GM23338 (cell line): ENCODE measurements around the gene SIAH1. TPM values are rescaled to one million over a fixed set of nuclear protein-coding genes. Genes with fewer than 3 reads are reported as not detected.

Source experiments
- ATAC-seq: fragments of 200-7000 bp; cut with Tn5 transposase; 3 replicates; pipeline ENCODE4 v1.9.1; 2020
- DNase-seq: peaks from one replicate; pipeline ENCODE4 v3.0.0-alpha.2; 2015; ENCODE audit warnings: low spot score
- H2AFZ ChIP-seq: fragments of 200-600 bp; sonication (generic); 2 replicates; pipeline ENCODE4 v1.8.0; 2016; ENCODE audit warnings: antibody characterized with exemption, mild to moderate bottlenecking, moderate library complexity
- H3F3A ChIP-seq: fragments of 200-600 bp; sonication (generic); replicated peaks from 2 replicates; pipeline ENCODE4 v1.8.0; 2017; ENCODE audit warnings: antibody characterized with exemption, mixed run types, low read depth
- H3K27ac ChIP-seq: fragments of 200-600 bp; sonication (generic); 2 replicates; pipeline ENCODE4 v1.6.1; 2016; ENCODE audit warnings: low read depth
- H3K27me3 ChIP-seq: fragments of 200-600 bp; sonication (generic); 2 replicates; pipeline ENCODE4 v1.8.0; 2016; ENCODE audit warnings: mild to moderate bottlenecking, mixed run types, moderate library complexity; ENCODE audit not compliant: insufficient read depth
- H3K36me3 ChIP-seq: fragments of 200-600 bp; sonication (generic); 2 replicates; pipeline ENCODE4 v1.8.0; 2016; ENCODE audit warnings: mild to moderate bottlenecking; ENCODE audit not compliant: insufficient read depth
- H3K4me1 ChIP-seq: fragments of 200-600 bp; sonication (generic); 2 replicates; pipeline ENCODE4 v1.8.0; 2016; ENCODE audit warnings: mild to moderate bottlenecking, moderate library complexity; ENCODE audit not compliant: insufficient read depth
- H3K4me2 ChIP-seq: fragments of 200-600 bp; sonication (generic); 2 replicates; pipeline ENCODE4 v1.7.1; 2017; ENCODE audit warnings: mixed run types
- H3K4me3 ChIP-seq: fragments of 200-600 bp; sonication (generic); 2 replicates; pipeline ENCODE4 v1.6.1; 2016; ENCODE audit warnings: mixed run types
- H3K79me2 ChIP-seq: fragments of 200-600 bp; sonication (generic); replicated peaks from 2 replicates; pipeline ENCODE4 v1.8.0; 2017; ENCODE audit warnings: mild to moderate bottlenecking; ENCODE audit not compliant: insufficient read depth
- H3K9me2 ChIP-seq: fragments of 200-600 bp; sonication (generic); 2 replicates; pipeline ENCODE4 v1.8.0; 2017; ENCODE audit not compliant: insufficient read depth
- H4K20me1 ChIP-seq: fragments of 200-600 bp; sonication (generic); replicated peaks from 2 replicates; pipeline ENCODE4 v1.8.0; 2017; ENCODE audit warnings: mild to moderate bottlenecking; ENCODE audit not compliant: insufficient read depth
- H3K27ac Mint-ChIP-seq: 2 replicates; pipeline ENCODE4 v1.8.0; 2020; ENCODE audit warnings: inconsistent platforms, mild to moderate bottlenecking, moderate library complexity, mixed read lengths
- H3K27me3 Mint-ChIP-seq: 3 replicates; pipeline ENCODE4 v1.8.0; 2022; ENCODE audit warnings: low read depth, mild to moderate bottlenecking, moderate library complexity, mixed read lengths, inconsistent platforms; ENCODE audit not compliant: insufficient read depth, poor library complexity
- H3K36me3 Mint-ChIP-seq: 3 replicates; pipeline ENCODE4 v1.8.0; 2021; ENCODE audit warnings: low read depth, mild to moderate bottlenecking, inconsistent platforms, moderate library complexity, mixed read lengths
- H3K4me1 Mint-ChIP-seq: 3 replicates; pipeline ENCODE4 v1.8.0; 2020; ENCODE audit warnings: mild to moderate bottlenecking, inconsistent platforms, mixed read lengths
- H3K4me3 Mint-ChIP-seq: 3 replicates; pipeline ENCODE4 v1.8.0; 2021; ENCODE audit warnings: moderate library complexity, mild to moderate bottlenecking, inconsistent platforms, mixed read lengths
- H3K9me3 Mint-ChIP-seq: 3 replicates; pipeline ENCODE4 v1.8.0; 2020; ENCODE audit warnings: moderate library complexity, mild to moderate bottlenecking, inconsistent platforms, mixed read lengths
- CREB1 ChIP-seq: fragments of 250-450 bp; sonication (Bioruptor Pico); IDR thresholded peaks from 2 replicates; pipeline ENCODE4 v1.5.0; 2020; ENCODE audit warnings: low read depth, mild to moderate bottlenecking, moderate library complexity
- ETS1 ChIP-seq: IDR thresholded peaks from 2 replicates; pipeline ENCODE4 v1.6.1; 2016; ENCODE audit warnings: antibody characterized with exemption
- EZH2 ChIP-seq: fragments of 200-600 bp; sonication (generic); IDR thresholded peaks from one replicate; pipeline ENCODE4 v1.8.0; 2017; ENCODE audit warnings: antibody characterized with exemption, mild to moderate bottlenecking, low read depth; ENCODE audit not compliant: unreplicated experiment
- EZH2phosphoT487 ChIP-seq: fragments of 200-600 bp; sonication (generic); IDR thresholded peaks from one replicate; pipeline ENCODE4 v1.8.1; 2018; ENCODE audit warnings: antibody characterized with exemption; ENCODE audit not compliant: unreplicated experiment
- JUNB ChIP-seq: IDR thresholded peaks from one replicate; pipeline ENCODE4 v1.6.1; 2016; ENCODE audit warnings: antibody characterized with exemption; ENCODE audit not compliant: unreplicated experiment
- NANOG ChIP-seq: IDR thresholded peaks from 2 replicates; pipeline ENCODE4 v1.6.1; 2016; ENCODE audit warnings: antibody characterized with exemption, borderline replicate concordance
- POLR2AphosphoS5 ChIP-seq: IDR thresholded peaks from 2 replicates; pipeline ENCODE4 v1.6.1; 2016; ENCODE audit warnings: antibody characterized with exemption, low read depth
- REST ChIP-seq: IDR thresholded peaks from one replicate; pipeline ENCODE4 v1.6.1; 2018; ENCODE audit warnings: antibody characterized with exemption; ENCODE audit not compliant: unreplicated experiment
- STAT1 ChIP-seq: IDR thresholded peaks from one replicate; pipeline ENCODE4 v1.6.1; 2016; ENCODE audit warnings: antibody characterized with exemption; ENCODE audit not compliant: unreplicated experiment
- ZNF114 ChIP-seq: fragments of 250-450 bp; sonication (Bioruptor Pico); IDR thresholded peaks from 2 replicates; pipeline ENCODE4 v1.5.0; 2020; ENCODE audit warnings: mild to moderate bottlenecking, moderate library complexity
- ZNF331 ChIP-seq: fragments of 250-450 bp; sonication (Bioruptor Pico); IDR thresholded peaks from 2 replicates; pipeline ENCODE4 v1.5.0; 2020; ENCODE audit warnings: low read depth, mild to moderate bottlenecking, moderate library complexity
- polyA plus RNA-seq: library from polyadenylated mRNA; unstranded; fragments of >200 nt; fragmentation: Nextera tagmentation; extraction: Ambion mirVana; gene quantifications from 2 replicates; pipeline ENCODE4 v1.2.1, GENCODE V29; 2016
- total RNA-seq: library from RNA; depleted of rRNA; stranded (reverse); fragments of >200 nt; shearing (Covaris generic); gene quantifications from 2 replicates; pipeline ENCODE4 v1.2.3, GENCODE V29; 2014
- TF ChIP-seq, protein P1 (sequence below), 2 experiments: fragments of 200-600 bp in 1 of 2; sonication (generic) in 1 of 2; conservative IDR thresholded peaks; 2 replicates each; pipeline versions ENCODE4 v1.5.1 to v1.6.1; 2016 to 2017; ENCODE audit warnings: antibody characterized with exemption in 2 of 2, low read depth in 2 of 2, mild to moderate bottlenecking in 2 of 2, moderate library complexity in 1 of 2

SIAH1 gene
- total and polyA plus RNA-seq, 2 experiments from 2014 or later: 42.0 to 52.7 TPM

DNA sequence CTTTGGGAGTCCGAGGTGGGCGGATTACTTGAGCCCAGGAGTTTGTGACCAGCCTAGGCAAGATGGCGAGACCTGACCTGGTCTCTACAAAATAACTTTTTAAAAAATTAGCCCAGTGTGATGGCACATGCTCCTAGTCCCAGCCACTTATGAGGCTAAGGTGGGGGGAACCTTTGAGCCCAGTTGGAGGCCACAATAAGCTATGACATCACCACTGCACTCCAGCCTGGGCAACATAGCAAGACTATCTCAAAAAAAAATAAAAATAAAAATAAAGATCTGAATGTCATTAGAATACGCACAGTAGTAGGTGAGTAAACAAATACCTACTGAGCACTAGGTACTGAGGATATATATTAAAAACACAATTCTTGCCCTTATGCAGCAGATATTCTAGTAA is 3.1 kb downstream of the SIAH1 start:
- Mint-ChIP-seq H3K36me3 (peaks cover 3% of the 10 kb centered on the region; the same call in 2 of the 3 replicates), H3K27ac (no peak overlapping the region), H3K4me3 (peak overlapping the region; percentile 49; the same call in 2 of the 3 replicates), H3K27me3 (peaks cover 5% of the 10 kb centered on the region), H3K4me1 (peaks cover 49% of the 10 kb centered on the region), H3K9me3 (no peaks in the 10 kb centered on the region)
- H2AFZ ChIP-seq: no peak overlapping the region
- H3K4me3 ChIP-seq: no peak overlapping the region
- peaks cover 25% of the 10 kb centered on the region for H4K20me1 ChIP-seq
- no peaks in the 10 kb centered on the region for H3K36me3 ChIP-seq
- peak overlapping the region; percentile 90 for H3K4me2 ChIP-seq
- H3K27me3 ChIP-seq: no peaks in the 10 kb centered on the region
- peaks cover 15% of the 10 kb centered on the region for H3F3A ChIP-seq
- TF ChIP-seq EZH2 (no peak), NANOG (no peak), CREB1 (CRISPR knock-in tag) (no peak), EZH2phosphoT487 (no peak), POLR2AphosphoS5 (no peak), JUNB (no peak), STAT1 (no peak), ZNF331 (CRISPR knock-in tag) (no peak)
- ATAC-seq: no peak
- H3K4me1 ChIP-seq: peaks cover 58% of the 10 kb centered on the region
- no peaks in the 10 kb centered on the region for H3K9me2 ChIP-seq
- no peak overlapping the region for H3K27ac ChIP-seq
- DNase-seq: no peak
- peaks cover 73% of the 10 kb centered on the region for H3K79me2 ChIP-seq

DNA sequence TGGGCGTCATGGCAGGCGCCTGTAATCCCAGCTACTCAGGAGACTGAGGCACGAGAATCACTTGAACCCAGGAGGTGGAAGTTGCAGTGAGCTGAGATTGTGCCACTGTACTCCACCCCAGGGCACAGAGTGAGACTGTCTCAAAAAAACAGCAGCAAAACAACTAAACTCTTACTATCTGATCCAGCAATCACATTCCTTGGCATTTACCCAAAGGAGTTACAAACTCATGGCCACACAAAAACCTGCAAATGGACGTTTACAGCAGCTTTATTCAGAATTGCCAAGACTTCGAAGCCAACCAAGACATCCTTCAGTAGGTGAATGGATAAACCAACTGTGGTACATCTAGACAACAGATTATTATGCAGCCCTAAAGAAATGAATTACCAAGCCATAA is 4.0 kb downstream of the SIAH1 start:
- Histone ChIP-seq H3K4me2 (no peak overlapping the region), H3K4me3 (no peak overlapping the region), H3K27me3 (no peaks in the 10 kb centered on the region), H2AFZ (no peak overlapping the region), H3K36me3 (no peaks in the 10 kb centered on the region), H3F3A (peaks cover 9% of the 10 kb centered on the region), H3K27ac (no peak overlapping the region), H3K79me2 (peaks cover 83% of the 10 kb centered on the region), H3K9me2 (no peaks in the 10 kb centered on the region), H4K20me1 (peaks cover 25% of the 10 kb centered on the region), H3K4me1 (peaks cover 59% of the 10 kb centered on the region)
- ATAC-seq (no peak), DNase-seq (no peak)
- Mint-ChIP-seq H3K4me3 (no peak overlapping the region), H3K9me3 (no peaks in the 10 kb centered on the region), H3K27me3 (peaks cover 5% of the 10 kb centered on the region), H3K27ac (peak overlapping the region; percentile 12; the same call in 1 of the 2 replicates), H3K36me3 (peaks cover 3% of the 10 kb centered on the region; the same call in 2 of the 3 replicates), H3K4me1 (peaks cover 48% of the 10 kb centered on the region)
- TF ChIP-seq NANOG (no peak), CREB1 (CRISPR knock-in tag) (no peak), POLR2AphosphoS5 (no peak), ETS1 (no peak), STAT1 (no peak), ZNF114 (CRISPR knock-in tag) (no peak), EZH2 (no peak), REST (no peak), ZNF331 (CRISPR knock-in tag) (no peak), JUNB (no peak)
- TF ChIP-seq, protein P1, sequence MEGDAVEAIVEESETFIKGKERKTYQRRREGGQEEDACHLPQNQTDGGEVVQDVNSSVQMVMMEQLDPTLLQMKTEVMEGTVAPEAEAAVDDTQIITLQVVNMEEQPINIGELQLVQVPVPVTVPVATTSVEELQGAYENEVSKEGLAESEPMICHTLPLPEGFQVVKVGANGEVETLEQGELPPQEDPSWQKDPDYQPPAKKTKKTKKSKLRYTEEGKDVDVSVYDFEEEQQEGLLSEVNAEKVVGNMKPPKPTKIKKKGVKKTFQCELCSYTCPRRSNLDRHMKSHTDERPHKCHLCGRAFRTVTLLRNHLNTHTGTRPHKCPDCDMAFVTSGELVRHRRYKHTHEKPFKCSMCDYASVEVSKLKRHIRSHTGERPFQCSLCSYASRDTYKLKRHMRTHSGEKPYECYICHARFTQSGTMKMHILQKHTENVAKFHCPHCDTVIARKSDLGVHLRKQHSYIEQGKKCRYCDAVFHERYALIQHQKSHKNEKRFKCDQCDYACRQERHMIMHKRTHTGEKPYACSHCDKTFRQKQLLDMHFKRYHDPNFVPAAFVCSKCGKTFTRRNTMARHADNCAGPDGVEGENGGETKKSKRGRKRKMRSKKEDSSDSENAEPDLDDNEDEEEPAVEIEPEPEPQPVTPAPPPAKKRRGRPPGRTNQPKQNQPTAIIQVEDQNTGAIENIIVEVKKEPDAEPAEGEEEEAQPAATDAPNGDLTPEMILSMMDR (conservative IDR thresholded peaks at IDR 0.05; ENCODE audit: low read depth in 2 of 2): no peak
